Progenitor cell of endocrine pancreas (in vitro differentiated cells): ENCODE data around the gene PMEPA1. TPM values are rescaled to one million over a fixed set of nuclear protein-coding genes. Genes with fewer than 3 reads are reported as not detected.

Experiments used
- DNase-seq: peaks from one replicate; pipeline ENCODE4 v3.0.0; 2021; ENCODE audit warnings: low spot score; ENCODE audit not compliant: unreplicated experiment
- H3K27ac Mint-ChIP-seq: 2 replicates; pipeline ENCODE4 v1.8.0; 2021; ENCODE audit warnings: mild to moderate bottlenecking, moderate library complexity, mixed read lengths
- H3K27me3 Mint-ChIP-seq: 2 replicates; pipeline ENCODE4 v1.8.0; 2021; ENCODE audit warnings: mixed read lengths
- H3K36me3 Mint-ChIP-seq: 2 replicates; pipeline ENCODE4 v1.8.0; 2022; ENCODE audit warnings: mixed read lengths; ENCODE audit not compliant: insufficient read depth
- H3K4me1 Mint-ChIP-seq: 2 replicates; pipeline ENCODE4 v1.8.0; 2021; ENCODE audit warnings: low read depth, mixed read lengths
- H3K4me3 Mint-ChIP-seq: 2 replicates; pipeline ENCODE4 v1.8.0; 2021; ENCODE audit warnings: low read depth, mild to moderate bottlenecking, moderate library complexity, mixed read lengths
- H3K9me3 Mint-ChIP-seq: 2 replicates; pipeline ENCODE4 v1.8.0; 2021; ENCODE audit warnings: low read depth, mixed read lengths
- CTCF ChIP-seq: fragments of 200-600 bp; sonication (generic); IDR thresholded peaks from one replicate; pipeline ENCODE4 v1.5.0; 2021; ENCODE audit warnings: antibody characterized with exemption, mild to moderate bottlenecking; ENCODE audit not compliant: unreplicated experiment
- total RNA-seq: library from RNA; stranded (reverse); gene quantifications from 2 replicates; pipeline ENCODE4 v1.2.1, GENCODE V29; 2021

The PMEPA1 gene
- total RNA-seq, 1 donor from 2014 or later, result 9.1 TPM

GRCh38 chr20:57690525-57690924 lies 19.3 kb downstream of the PMEPA1 start:
- Mint-ChIP-seq H3K4me3 (no peak overlapping the region), H3K9me3 (no peaks in the 10 kb centered on the region), H3K4me1 (peaks cover 11% of the 10 kb centered on the region), H3K27me3 (no peaks in the 10 kb centered on the region), H3K27ac (no peak overlapping the region), H3K36me3 (no peaks in the 10 kb centered on the region)
- DNase-seq, result no peak
- no peak for TF ChIP-seq CTCF

GRCh38 chr20:57689745-57690481 lies 19.9 kb downstream of the PMEPA1 start:
- TF ChIP-seq CTCF, result no peak
- H3K9me3 Mint-ChIP-seq, result no peaks in the 10 kb centered on the region
- peaks cover 15% of the 10 kb centered on the region for H3K4me1 Mint-ChIP-seq
- DNase-seq, result no peak
- H3K27me3 Mint-ChIP-seq, result no peaks in the 10 kb centered on the region
- no peak overlapping the region for H3K27ac Mint-ChIP-seq
- H3K4me3 Mint-ChIP-seq, result no peak overlapping the region
- no peaks in the 10 kb centered on the region for H3K36me3 Mint-ChIP-seq

GRCh38 chr20:57688864-57689263 lies 21.0 kb downstream of the PMEPA1 start:
- no peak for TF ChIP-seq CTCF
- no peaks in the 10 kb centered on the region for H3K36me3 Mint-ChIP-seq
- no peaks in the 10 kb centered on the region for H3K9me3 Mint-ChIP-seq
- no peaks in the 10 kb centered on the region for H3K27me3 Mint-ChIP-seq
- no peak overlapping the region for H3K27ac Mint-ChIP-seq
- peaks cover 20% of the 10 kb centered on the region for H3K4me1 Mint-ChIP-seq
- no peak for DNase-seq
- no peak overlapping the region for H3K4me3 Mint-ChIP-seq

GRCh38 chr20:57688295-57688694 lies 21.5 kb downstream of the PMEPA1 start:
- H3K4me3 Mint-ChIP-seq, result no peak overlapping the region
- H3K27ac Mint-ChIP-seq, result no peak overlapping the region
- H3K27me3 Mint-ChIP-seq, result no peaks in the 10 kb centered on the region
- no peaks in the 10 kb centered on the region for H3K9me3 Mint-ChIP-seq
- peaks cover 21% of the 10 kb centered on the region for H3K4me1 Mint-ChIP-seq
- TF ChIP-seq CTCF, result no peak
- no peak for DNase-seq
- H3K36me3 Mint-ChIP-seq, result no peaks in the 10 kb centered on the region

GRCh38 chr20:57686931-57687652 lies 22.7 kb downstream of the PMEPA1 start:
- peaks cover 19% of the 10 kb centered on the region for H3K4me1 Mint-ChIP-seq

More at GRCh38 chr20:57686931-57687652, 22.7 kb downstream of the PMEPA1 start:
- Mint-ChIP-seq H3K27ac (no peak overlapping the region), H3K9me3 (no peaks in the 10 kb centered on the region), H3K27me3 (no peaks in the 10 kb centered on the region), H3K36me3 (no peaks in the 10 kb centered on the region), H3K4me3 (no peak overlapping the region)
- TF ChIP-seq CTCF, result no peak
- DNase-seq, result no peak
